K562 (cell line): ENCODE measurements around the gene SAT2. TPM values are rescaled to one million over a fixed set of nuclear protein-coding genes. Genes with fewer than 3 reads are reported as not detected.

Experiments used
- ARID2 ChIP-seq: fragments of 450-650 bp; IDR thresholded peaks from 2 replicates; pipeline ENCODE4 v1.6.1; 2017; ENCODE audit warnings: antibody characterized with exemption, mild to moderate bottlenecking
- EP400 ChIP-seq: fragments of 450-650 bp; IDR thresholded peaks from 2 replicates; pipeline ENCODE4 v1.6.1; 2017; ENCODE audit warnings: antibody characterized with exemption, mild to moderate bottlenecking, moderate library complexity
- MNT ChIP-seq, 2 experiments: fragments of 450-650 bp; conservative IDR thresholded peaks; 2 replicates each; pipeline ENCODE4 v1.6.1; 2017; ENCODE audit warnings: mild to moderate bottlenecking in 2 of 2, moderate library complexity in 2 of 2
- STAG1 ChIP-seq: sonication (generic); formaldehyde crosslinking; IDR thresholded peaks from 2 replicates; pipeline ENCODE4 v1.5.0; 2020; ENCODE audit warnings: missing genetic modification reagents, borderline replicate concordance
- TEAD2 ChIP-seq: fragments of 450-650 bp; IDR thresholded peaks from 2 replicates; pipeline ENCODE4 v1.6.1; 2016; ENCODE audit warnings: missing genetic modification characterization, control low read depth, missing compliant biosample characterization
- ZBTB40 ChIP-seq, 2 experiments: fragments of 450-650 bp in 1 of 2; sonication (generic) in 1 of 2; formaldehyde crosslinking in 1 of 2; IDR thresholded peaks; 2 replicates each; pipeline versions ENCODE4 v1.7.1 to v1.9.0; 2016 to 2022; ENCODE audit warnings: inconsistent platforms in 1 of 2, mild to moderate bottlenecking in 1 of 2, missing genetic modification reagents in 1 of 2
- ZBTB7A ChIP-seq: IDR thresholded peaks from 2 replicates; pipeline ENCODE4 v1.6.1; 2011; ENCODE audit warnings: low read depth, mild to moderate bottlenecking, low read length, moderate library complexity, borderline replicate concordance; ENCODE audit not compliant: control insufficient read depth
- polyA plus RNA-seq, 8 experiments: library from polyadenylated mRNA; depleted of rRNA in 4 of 8; stranded (reverse) in 5 of 8; unstranded in 3 of 8; fragments of >200 nt; fragmentation: Nextera tagmentation in 2 of 8; fragmentation: Illumina TruSeq in 1 of 8; extraction: Ambion mirVana in 2 of 8; extraction: Trizol in 1 of 8; gene quantifications; 2 replicates each; pipeline versions ENCODE4 v1.2.1 to v1.2.3, GENCODE V29; 2011 to 2014; ENCODE audit warnings: inconsistent platforms in 1 of 8, missing spikeins in 1 of 8
- total RNA-seq, 7 experiments: library from RNA; depleted of rRNA in 6 of 7; stranded (reverse); fragments of >200 nt in 6 of 7; fragmentation: Illumina TruSeq in 2 of 7; extraction: Trizol in 2 of 7; gene quantifications; 2 replicates each; pipeline versions ENCODE4 v1.2.1 to v1.2.3, GENCODE V29; 2011 to 2021; ENCODE audit warnings: low replicate concordance in 1 of 7
- TF ChIP-seq, protein P1 (sequence below): fragments of 200-800 bp; sonication (Bioruptor generic); IDR thresholded peaks from 2 replicates; pipeline ENCODE4 v1.6.1; 2017; ENCODE audit warnings: missing genetic modification characterization, missing compliant biosample characterization
- TF ChIP-seq, protein P2 (sequence below), 3 experiments: fragments of 200-800 bp in 1 of 3; fragments of 250-450 bp in 1 of 3; fragments of 450-650 bp in 1 of 3; sonication (Bioruptor Pico) in 1 of 3; sonication (Bioruptor generic) in 1 of 3; formaldehyde crosslinking in 1 of 3; IDR thresholded peaks; 2 replicates each; pipeline versions ENCODE4 v1.6.1 to v1.8.0; 2016 to 2022; ENCODE audit warnings: mild to moderate bottlenecking in 2 of 3, missing genetic modification characterization in 2 of 3, missing compliant biosample characterization in 1 of 3, moderate library complexity in 1 of 3

The SAT2 gene
- total and polyA plus RNA-seq, 9 of the 15 experiments (the other 6 are each of a cell fraction or from before 2014, with no cell fraction given), result 2.0 to 8.0 (median 5.3) TPM

DNA sequence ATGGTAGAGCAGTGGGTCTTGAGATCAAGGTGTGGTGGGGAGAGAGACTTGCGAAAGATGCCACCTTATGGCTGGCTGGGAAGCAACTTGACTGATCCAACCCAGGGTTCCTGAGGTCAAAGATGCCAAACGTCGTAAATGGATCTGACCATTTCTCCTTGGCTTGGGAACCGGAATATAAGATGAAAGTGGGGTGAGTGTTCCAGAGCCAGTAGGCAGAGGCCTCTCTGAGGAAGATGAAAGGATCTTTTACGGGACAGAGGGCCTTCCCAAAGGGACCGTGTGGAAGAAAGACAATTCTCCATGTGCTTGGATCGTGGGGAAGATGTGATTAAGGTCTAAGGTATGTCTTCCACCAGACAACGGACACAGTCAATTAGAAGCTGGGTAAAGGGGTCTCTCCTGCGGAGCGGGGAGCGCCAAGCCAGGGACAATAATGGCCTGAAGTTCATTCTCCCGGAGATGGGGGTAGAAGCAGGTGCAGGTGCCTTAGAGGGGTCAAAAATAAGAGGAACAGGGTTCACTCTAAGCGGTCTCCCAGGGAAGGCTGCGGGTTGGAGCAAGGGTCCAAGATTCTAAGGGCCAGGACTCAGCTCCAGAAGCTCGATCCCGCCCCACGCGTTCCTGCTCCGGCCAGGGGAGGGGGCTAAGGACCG lies 13.7 kb downstream of the SAT2 start (continued):
- TF ChIP-seq EP400 (peak; percentile 45; the same call in 1 of the 2 replicates), ARID2 (0 out of 2 replicates have a peak, but pooled peaks have one; percentile 26), ZBTB7A (no peak), MNT (conservative IDR thresholded peaks at IDR 0.05) (peak in 1 of 2 experiments; percentile 11; a peak in 1 of 4 replicates), TEAD2 (tag) (no peak), STAG1 (CRISPR knock-in tag) (no peak), ZBTB40 (IDR thresholded peaks at IDR 0.05) (0 out of 2 replicates have a peak, but pooled peaks have one; percentile 34), ZBTB40 (CRISPR knock-in tag; IDR thresholded peaks at IDR 0.05) (no peak)
- TF ChIP-seq, protein P1, sequence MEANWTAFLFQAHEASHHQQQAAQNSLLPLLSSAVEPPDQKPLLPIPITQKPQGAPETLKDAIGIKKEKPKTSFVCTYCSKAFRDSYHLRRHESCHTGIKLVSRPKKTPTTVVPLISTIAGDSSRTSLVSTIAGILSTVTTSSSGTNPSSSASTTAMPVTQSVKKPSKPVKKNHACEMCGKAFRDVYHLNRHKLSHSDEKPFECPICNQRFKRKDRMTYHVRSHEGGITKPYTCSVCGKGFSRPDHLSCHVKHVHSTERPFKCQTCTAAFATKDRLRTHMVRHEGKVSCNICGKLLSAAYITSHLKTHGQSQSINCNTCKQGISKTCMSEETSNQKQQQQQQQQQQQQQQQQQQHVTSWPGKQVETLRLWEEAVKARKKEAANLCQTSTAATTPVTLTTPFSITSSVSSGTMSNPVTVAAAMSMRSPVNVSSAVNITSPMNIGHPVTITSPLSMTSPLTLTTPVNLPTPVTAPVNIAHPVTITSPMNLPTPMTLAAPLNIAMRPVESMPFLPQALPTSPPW (CRISPR knock-in tag), result no peak
- TF ChIP-seq, protein P2, sequence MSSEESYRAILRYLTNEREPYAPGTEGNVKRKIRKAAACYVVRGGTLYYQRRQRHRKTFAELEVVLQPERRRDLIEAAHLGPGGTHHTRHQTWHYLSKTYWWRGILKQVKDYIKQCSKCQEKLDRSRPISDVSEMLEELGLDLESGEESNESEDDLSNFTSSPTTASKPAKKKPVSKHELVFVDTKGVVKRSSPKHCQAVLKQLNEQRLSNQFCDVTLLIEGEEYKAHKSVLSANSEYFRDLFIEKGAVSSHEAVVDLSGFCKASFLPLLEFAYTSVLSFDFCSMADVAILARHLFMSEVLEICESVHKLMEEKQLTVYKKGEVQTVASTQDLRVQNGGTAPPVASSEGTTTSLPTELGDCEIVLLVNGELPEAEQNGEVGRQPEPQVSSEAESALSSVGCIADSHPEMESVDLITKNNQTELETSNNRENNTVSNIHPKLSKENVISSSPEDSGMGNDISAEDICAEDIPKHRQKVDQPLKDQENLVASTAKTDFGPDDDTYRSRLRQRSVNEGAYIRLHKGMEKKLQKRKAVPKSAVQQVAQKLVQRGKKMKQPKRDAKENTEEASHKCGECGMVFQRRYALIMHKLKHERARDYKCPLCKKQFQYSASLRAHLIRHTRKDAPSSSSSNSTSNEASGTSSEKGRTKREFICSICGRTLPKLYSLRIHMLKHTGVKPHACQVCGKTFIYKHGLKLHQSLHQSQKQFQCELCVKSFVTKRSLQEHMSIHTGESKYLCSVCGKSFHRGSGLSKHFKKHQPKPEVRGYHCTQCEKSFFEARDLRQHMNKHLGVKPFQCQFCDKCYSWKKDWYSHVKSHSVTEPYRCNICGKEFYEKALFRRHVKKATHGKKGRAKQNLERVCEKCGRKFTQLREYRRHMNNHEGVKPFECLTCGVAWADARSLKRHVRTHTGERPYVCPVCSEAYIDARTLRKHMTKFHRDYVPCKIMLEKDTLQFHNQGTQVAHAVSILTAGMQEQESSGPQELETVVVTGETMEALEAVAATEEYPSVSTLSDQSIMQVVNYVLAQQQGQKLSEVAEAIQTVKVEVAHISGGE (CRISPR knock-in tag; IDR thresholded peaks at IDR 0.05), result no peak
